Measurements from ENCODE around the gene PITPNM3. TPM values are rescaled to one million over a fixed set of nuclear protein-coding genes. Genes with fewer than 3 reads are reported as not detected.

Gene PITPNM3
- total RNA-seq, 4 donors from 2014 or later = 2.1 to 5.4 (median 4.0) TPM

GRCh38 chr17:6578491-6578890 is 22.1 kb upstream of the PITPNM3 start:
- no peaks in the 10 kb centered on the region for H3K9me3 ChIP-seq
- peaks cover 0 to 29% (median 0%) of the 10 kb centered on the region in 3 donors for H3K36me3 ChIP-seq
- H3K4me1 ChIP-seq = peaks cover 0 to 13% (median 5%) of the 10 kb centered on the region in 4 donors
- no peak for DNase-seq
- H3K27ac ChIP-seq = no peak overlapping the region
- TF ChIP-seq POLR2A (IDR thresholded peaks at IDR 0.05) = no peak
- TF ChIP-seq CTCF (IDR thresholded peaks at IDR 0.05) = no peak
- no peaks in the 10 kb centered on the region for H3K27me3 ChIP-seq
- no peak overlapping the region for H3K4me3 ChIP-seq

- TF ChIP-seq POLR2A (IDR thresholded peaks at IDR 0.05) (no peak), CTCF (IDR thresholded peaks at IDR 0.05) (no peak)
- Histone ChIP-seq H3K9me3 (no peaks in the 10 kb centered on the region), H3K4me1 (peaks cover 0 to 13% (median 5%) of the 10 kb centered on the region in 4 donors), H3K36me3 (peaks cover 0 to 25% (median 0%) of the 10 kb centered on the region in 3 donors), H3K27me3 (no peaks in the 10 kb centered on the region), H3K4me3 (no peak overlapping the region), H3K27ac (no peak overlapping the region)
- DNase-seq = peak in 1 of 3 donors; percentile 58
Measured at GRCh38 chr17:6577686-6578263, 21.4 kb upstream of the PITPNM3 start.

- no peak for DNase-seq
- H3K4me3 ChIP-seq = no peak overlapping the region
- H3K36me3 ChIP-seq = peaks cover 0 to 16% (median 0%) of the 10 kb centered on the region in 3 donors
- no peaks in the 10 kb centered on the region for H3K27me3 ChIP-seq
- no peak for TF ChIP-seq POLR2A (IDR thresholded peaks at IDR 0.05)
- TF ChIP-seq CTCF (IDR thresholded peaks at IDR 0.05) = no peak
- H3K4me1 ChIP-seq = peaks cover 0 to 13% (median 5%) of the 10 kb centered on the region in 4 donors
- no peak overlapping the region for H3K27ac ChIP-seq
- H3K9me3 ChIP-seq = no peaks in the 10 kb centered on the region
Measured at GRCh38 chr17:6576038-6576785, 19.9 kb upstream of the PITPNM3 start.

GRCh38 chr17:6575596-6575988 is 19.2 kb upstream of the PITPNM3 start:
- Histone ChIP-seq H3K4me1 (peaks cover 0 to 13% (median 5%) of the 10 kb centered on the region in 4 donors), H3K27ac (peak overlapping the region in 1 of 4 donors; percentile 6), H3K27me3 (no peaks in the 10 kb centered on the region), H3K4me3 (no peak overlapping the region), H3K36me3 (peaks cover 0 to 16% (median 0%) of the 10 kb centered on the region in 3 donors), H3K9me3 (no peaks in the 10 kb centered on the region)
- TF ChIP-seq POLR2A (IDR thresholded peaks at IDR 0.05) (no peak), CTCF (IDR thresholded peaks at IDR 0.05) (no peak)
- DNase-seq = no peak

- H3K4me1 ChIP-seq = peaks cover 0 to 13% (median 5%) of the 10 kb centered on the region in 4 donors
- no peak overlapping the region for H3K4me3 ChIP-seq
- TF ChIP-seq CTCF (IDR thresholded peaks at IDR 0.05) (no peak), POLR2A (IDR thresholded peaks at IDR 0.05) (no peak)
- H3K27me3 ChIP-seq = no peaks in the 10 kb centered on the region
- H3K36me3 ChIP-seq = peaks cover 0 to 16% (median 0%) of the 10 kb centered on the region in 3 donors
- DNase-seq = peak in 2 of 3 donors; percentile 69 to 77
- peak overlapping the region in 2 of 4 donors; percentile 6 to 9 for H3K27ac ChIP-seq
- no peaks in the 10 kb centered on the region for H3K9me3 ChIP-seq
Measured at GRCh38 chr17:6574687-6575595, 18.6 kb upstream of the PITPNM3 start.
